IMR-90 (cell line): ENCODE results near the gene LRSAM1. TPM values are rescaled to one million over a fixed set of nuclear protein-coding genes. Genes with fewer than 3 reads are reported as not detected.

Experiments used
- ATAC-seq: fragments of 200-7000 bp; cut with Tn5 transposase; 2 replicates; pipeline ENCODE4 v1.9.1; 2020; ENCODE audit warnings: low read depth, mild to moderate bottlenecking, moderate library complexity
- BruUV-seq: library from RNA; stranded (reverse); fragments of 400-500 nt; replicated peaks from 2 replicates; lab custom pipeline; 2021; lab: Mats Ljungman, UMichigan
- CTCF ChIA-PET: fragments of 300-600 bp; formaldehyde crosslinking; extraction: SDS; loops from one replicate; lab custom pipeline; 2021; ENCODE audit warnings: antibody characterized with exemption; lab: Yijun Ruan, JAX
- POLR2A ChIA-PET: fragments of 300-600 bp; sonication (Branson Sonifier 250); formaldehyde crosslinking; loops from one replicate; lab custom pipeline; 2022; ENCODE audit warnings: antibody characterized with exemption; ENCODE audit not compliant: unreplicated experiment; lab: Charles Lee
- DNase-seq: peaks from one replicate; pipeline ENCODE4 v3.0.0; 2013
- H2AFZ ChIP-seq: replicated peaks from 2 replicates; pipeline ENCODE3; 2013; ENCODE audit warnings: low read length, mild to moderate bottlenecking; ENCODE audit not compliant: poor library complexity
- H2AK5ac ChIP-seq: 2 replicates; pipeline ENCODE4 v1.6.1; 2013; ENCODE audit warnings: low read depth, low read length, inconsistent platforms
- H2AK9ac ChIP-seq: replicated peaks from 2 replicates; pipeline ENCODE3; 2013; ENCODE audit warnings: mild to moderate bottlenecking, low read depth, low read length, moderate library complexity; ENCODE audit not compliant: poor library complexity
- H2BK120ac ChIP-seq: 2 replicates; pipeline ENCODE4 v1.6.1; 2013; ENCODE audit warnings: low read depth, low read length, inconsistent platforms
- H2BK15ac ChIP-seq: 3 replicates; pipeline ENCODE4 v1.6.1; 2013; ENCODE audit warnings: low read depth, low read length, inconsistent platforms
- H2BK20ac ChIP-seq: 2 replicates; pipeline ENCODE4 v1.6.1; 2013; ENCODE audit warnings: low read depth, mild to moderate bottlenecking, inconsistent platforms, low read length, moderate library complexity
- H2BK5ac ChIP-seq: 2 replicates; pipeline ENCODE4 v1.6.1; 2013; ENCODE audit warnings: mild to moderate bottlenecking, low read depth, low read length, inconsistent platforms; ENCODE audit not compliant: poor library complexity, severe bottlenecking
- H3K14ac ChIP-seq: replicated peaks from 2 replicates; pipeline ENCODE4 v1.6.1; 2013; ENCODE audit warnings: low read depth, low read length, inconsistent platforms
- H3K18ac ChIP-seq: 2 replicates; pipeline ENCODE4 v1.6.1; 2013; ENCODE audit warnings: low read depth, low read length, control low read depth
- H3K23ac ChIP-seq: 2 replicates; pipeline ENCODE4 v1.6.1; 2013; ENCODE audit warnings: low read depth, low read length, inconsistent platforms
- H3K27ac ChIP-seq: 2 replicates; pipeline ENCODE4 v1.5.1; 2013; ENCODE audit warnings: mild to moderate bottlenecking, control low read depth, low read length; ENCODE audit not compliant: insufficient read depth
- H3K27me3 ChIP-seq: 2 replicates; pipeline ENCODE4 v1.6.1; 2013; ENCODE audit warnings: low read length; ENCODE audit not compliant: control insufficient read depth, insufficient read depth
- H3K36me3 ChIP-seq: 2 replicates; pipeline ENCODE4 v1.6.1; 2013; ENCODE audit warnings: low read length, mixed read lengths; ENCODE audit not compliant: control insufficient read depth, insufficient read depth
- H3K4ac ChIP-seq: 2 replicates; pipeline ENCODE4 v1.6.1; 2013; ENCODE audit warnings: low read depth, low read length, inconsistent platforms
- H3K4me1 ChIP-seq: 2 replicates; pipeline ENCODE4 v1.6.1; 2013; ENCODE audit warnings: low read length, mixed read lengths; ENCODE audit not compliant: control insufficient read depth, insufficient read depth
- H3K4me2 ChIP-seq: 2 replicates; pipeline ENCODE4 v1.6.1; 2013; ENCODE audit warnings: low read depth, mild to moderate bottlenecking, control low read depth, low read length, moderate library complexity
- H3K4me3 ChIP-seq: 2 replicates; pipeline ENCODE4 v1.5.1; 2013; ENCODE audit warnings: low read depth, mild to moderate bottlenecking, control low read depth, low read length, moderate library complexity; ENCODE audit not compliant: insufficient read depth
- H3K56ac ChIP-seq: 2 replicates; pipeline ENCODE4 v1.6.1; 2013; ENCODE audit warnings: low read length, inconsistent platforms; ENCODE audit not compliant: insufficient read depth; ENCODE audit errors: extremely low read depth
- H3K79me1 ChIP-seq, 2 experiments: 2 replicates each; pipeline ENCODE4 v1.6.1; 2013; ENCODE audit warnings: low read length in 2 of 2, inconsistent platforms in 1 of 2, low read depth in 1 of 2
- H3K9ac ChIP-seq: 2 replicates; pipeline ENCODE4 v1.6.1; 2013; ENCODE audit warnings: low read depth, low read length, control low read depth
- H3K9me1 ChIP-seq: 2 replicates; pipeline ENCODE4 v1.6.1; 2013; ENCODE audit warnings: low read length, inconsistent platforms; ENCODE audit not compliant: insufficient read depth
- H3K9me3 ChIP-seq: 2 replicates; pipeline ENCODE4 v1.6.1; 2013; ENCODE audit warnings: low read length; ENCODE audit not compliant: control insufficient read depth, insufficient read depth
- H4K20me1 ChIP-seq: 2 replicates; pipeline ENCODE4 v1.6.1; 2013; ENCODE audit warnings: low read length, inconsistent platforms; ENCODE audit not compliant: insufficient read depth
- H4K5ac ChIP-seq: 2 replicates; pipeline ENCODE4 v1.6.1; 2013; ENCODE audit warnings: mild to moderate bottlenecking, low read depth, low read length, control low read depth
- H4K8ac ChIP-seq, 2 experiments: 2 replicates each; pipeline ENCODE4 v1.6.1; 2013; ENCODE audit warnings: low read depth in 2 of 2, low read length in 2 of 2, control low read depth in 1 of 2, inconsistent platforms in 1 of 2
- H4K91ac ChIP-seq: 2 replicates; pipeline ENCODE4 v1.6.1; 2013; ENCODE audit warnings: low read depth, low read length, inconsistent platforms; ENCODE audit not compliant: insufficient read depth
- NFE2L2 ChIP-seq: fragments of 150-350 bp; IDR thresholded peaks from 2 replicates; pipeline ENCODE4 v1.6.1; 2016; ENCODE audit warnings: low read depth, mild to moderate bottlenecking, low read length
- POLR2A ChIP-seq: IDR thresholded peaks from 2 replicates; pipeline ENCODE4 v1.6.1; 2012; ENCODE audit warnings: mild to moderate bottlenecking, low read depth, low read length
- RAD21 ChIP-seq: IDR thresholded peaks from 2 replicates; pipeline ENCODE4 v1.6.1; 2012; ENCODE audit warnings: low read length, improper control_type of control experiment
- WGBS, 2 experiments: methylation state at CpG; one replicate each; pipeline versions ENCODE4 v1.1.5 to v1.1.7; 2013; ENCODE audit warnings: missing lambda C conversion rate in 2 of 2; ENCODE audit not compliant: insufficient read length in 1 of 2; ENCODE audit errors: extremely low coverage in 2 of 2; 5-methylcytosine and 5-hydroxymethylcytosine counted together
- dilution Hi-C: fragments of 300-500 bp; cut with HindIII; formaldehyde crosslinking; loops from one replicate; pipeline ENCODE4 v1.14.3; 2018; ENCODE audit warnings: low sequenced_read_pairs; ENCODE audit not compliant: unreplicated experiment
- in situ Hi-C: fragments of 300-500 bp; cut with MboI; formaldehyde crosslinking; loops from 3 replicates; pipeline ENCODE4 v1.14.3; 2019; ENCODE audit warnings: low sequenced_read_pairs, inconsistent platforms, mixed read lengths
- intact Hi-C: fragments of 100-400 bp; cut with micrococcal nuclease; formaldehyde crosslinking; loops from 2 replicates; pipeline ENCODE4 v1.10.0; 2022
- polyA plus RNA-seq, 3 experiments: library from polyadenylated mRNA; depleted of rRNA; stranded (reverse); fragments of >200 nt; gene quantifications; 2 replicates each; pipeline ENCODE4 v1.2.3, GENCODE V29; 2012; ENCODE audit warnings: low replicate concordance in 1 of 3
- total RNA-seq: library from RNA; depleted of rRNA; stranded (reverse); fragments of >200 nt; gene quantifications from 2 replicates; pipeline ENCODE4 v1.2.3, GENCODE V29; 2012
- TF ChIP-seq, protein P1 (sequence below): fragments of 150-350 bp; IDR thresholded peaks from 2 replicates; pipeline ENCODE4 v1.6.1; 2016; ENCODE audit warnings: low read depth, mild to moderate bottlenecking, low read length, moderate library complexity, borderline replicate concordance

The LRSAM1 gene
- total and polyA plus RNA-seq, 2 of the 4 experiments (the other 2 are of a cell fraction), result 3.0 to 9.3 TPM

DNA sequence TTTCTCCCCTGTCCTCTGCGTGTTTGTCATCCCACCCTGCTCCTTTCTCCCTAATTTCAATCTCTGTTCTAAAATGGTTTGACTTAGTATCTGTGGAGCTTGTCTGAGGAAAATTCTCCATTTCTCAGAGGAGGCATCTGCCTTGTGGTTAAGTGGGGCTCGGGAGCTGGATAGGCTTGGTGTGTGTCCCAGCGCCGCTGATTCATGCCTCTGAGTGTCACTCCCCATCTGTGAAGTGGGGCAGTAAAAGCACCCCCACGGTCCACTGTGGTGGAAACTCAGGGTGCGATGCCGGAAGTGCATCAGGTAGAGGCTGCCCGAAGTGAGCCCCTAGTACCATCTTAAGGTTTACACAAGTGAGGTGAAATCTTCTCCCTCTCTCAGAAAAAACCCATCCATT, 37.6 kb downstream of the LRSAM1 start:
- Histone ChIP-seq H3K36me3 (peaks cover 40% of the 10 kb centered on the region), H3K4me1 (peaks cover 8% of the 10 kb centered on the region; the same call in 1 of the 2 replicates), H3K18ac (no peak overlapping the region), H2AK9ac (no peak overlapping the region), H3K14ac (no peak overlapping the region), H3K9me3 (no peaks in the 10 kb centered on the region), H3K4ac (no peak overlapping the region), H3K4me2 (no peak overlapping the region), H4K20me1 (no peaks in the 10 kb centered on the region; the same call in 1 of the 2 replicates), H2AFZ (no peak overlapping the region), H3K9me1 (peaks cover 3% of the 10 kb centered on the region; the same call in 1 of the 2 replicates), H3K27ac (no peak overlapping the region), H3K9ac (no peak overlapping the region), H2AK5ac (no peak overlapping the region), H3K27me3 (no peaks in the 10 kb centered on the region), H2BK20ac (no peak overlapping the region), H3K56ac (no peak overlapping the region), H4K91ac (no peak overlapping the region), H3K4me3 (no peak overlapping the region), H4K5ac (no peak overlapping the region), H3K23ac (no peak overlapping the region), H2BK15ac (no peak overlapping the region), H2BK120ac (no peak overlapping the region), H4K8ac (no peak overlapping the region), H3K79me1 (peaks cover 2 to 15% of the 10 kb centered on the region in 2 experiments; a peak in 1 of 4 replicates), H2BK5ac (no peak overlapping the region)
- ATAC-seq (no peak), DNase-seq (no peak)
- intact Hi-C loops, result no loop called here
- dilution Hi-C loops, result no loop called here
- POLR2A ChIA-PET, result no interaction called here
- WGBS, 2 experiments, result 100% methylated on average over 1 of the region's 8 CpGs; no CpG with 5 or more reads in 1 of the 2 experiments
- CTCF ChIA-PET, result no interaction called here
- TF ChIP-seq RAD21, result no peak
- TF ChIP-seq, protein P1, sequence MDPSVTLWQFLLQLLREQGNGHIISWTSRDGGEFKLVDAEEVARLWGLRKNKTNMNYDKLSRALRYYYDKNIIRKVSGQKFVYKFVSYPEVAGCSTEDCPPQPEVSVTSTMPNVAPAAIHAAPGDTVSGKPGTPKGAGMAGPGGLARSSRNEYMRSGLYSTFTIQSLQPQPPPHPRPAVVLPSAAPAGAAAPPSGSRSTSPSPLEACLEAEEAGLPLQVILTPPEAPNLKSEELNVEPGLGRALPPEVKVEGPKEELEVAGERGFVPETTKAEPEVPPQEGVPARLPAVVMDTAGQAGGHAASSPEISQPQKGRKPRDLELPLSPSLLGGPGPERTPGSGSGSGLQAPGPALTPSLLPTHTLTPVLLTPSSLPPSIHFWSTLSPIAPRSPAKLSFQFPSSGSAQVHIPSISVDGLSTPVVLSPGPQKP, result no peak
- TF ChIP-seq NFE2L2, result no peak
- TF ChIP-seq POLR2A, result no peak
- in situ Hi-C loops, result no loop called here
- BruUV-seq, result no TSS peak
